GDM1 (cell line): ENCODE data around the gene IDS.
"Not testable (repeated sequence)": the region's sequence is repeated elsewhere in the genome, so short reads cannot be mapped to it uniquely, and the experiment has no call there.

Source experiments
- DNase-seq: peaks from one replicate; lab custom pipeline; 2025; lab: John Stamatoyannopoulos, UW

The IDS gene

GRCh38 chrX:149504915-149505651, at the start of gene IDS:
TSS of gene IDS (minus strand) at chrX:149505306. CDS start at chrX:149505137, 169 bp downstream.
- peak; percentile 72 for DNase-seq

- DNase-seq: not testable (repeated sequence)
Measured at GRCh38 chrX:149551939-149552248, 46.8 kb upstream of the IDS start.

- not testable (repeated sequence) for DNase-seq
Measured at GRCh38 chrX:149551245-149551938, 46.3 kb upstream of the IDS start.

- DNase-seq: not testable (repeated sequence)
Measured at GRCh38 chrX:149550454-149550853, 45.3 kb upstream of the IDS start.

GRCh38 chrX:149549701-149550100, 44.6 kb upstream of the IDS start, which contains the start of gene HSFX3:
TSS of gene HSFX3 (minus strand) at chrX:149549924. CDS start at chrX:149549852, 72 bp downstream.
- DNase-seq: not testable (repeated sequence)

- DNase-seq: not testable (repeated sequence)
Measured at GRCh38 chrX:149547782-149548181, 42.7 kb upstream of the IDS start.

GRCh38 chrX:149546962-149547361, 41.9 kb upstream of the IDS start:
- DNase-seq: not testable (repeated sequence)

GRCh38 chrX:149545545-149546543, 40.7 kb upstream of the IDS start:
- not testable (repeated sequence) for DNase-seq

- no peak for DNase-seq
Measured at GRCh38 chrX:149541521-149542047, 36.5 kb upstream of the IDS start.

- peak; percentile 90 for DNase-seq
Measured at GRCh38 chrX:149540621-149541520, 35.8 kb upstream of the IDS start, which contains the start of gene EOLA1. TSS of gene EOLA1 (plus strand) at chrX:149541012. CDS start at chrX:149545631, 4,619 bp downstream.

- peak; percentile 87 for DNase-seq
Measured at GRCh38 chrX:149540131-149540620, 35.1 kb upstream of the IDS start.

- peak; percentile 88 for DNase-seq
Measured at GRCh38 chrX:149539283-149540130, 34.4 kb upstream of the IDS start.

GRCh38 chrX:149537474-149537873, 32.4 kb upstream of the IDS start:
- not testable (repeated sequence) for DNase-seq

GRCh38 chrX:149534926-149535602, 30.0 kb upstream of the IDS start:
- DNase-seq: not testable (repeated sequence)

- DNase-seq: not testable (repeated sequence)
Measured at GRCh38 chrX:149533999-149534398, 28.9 kb upstream of the IDS start.

GRCh38 chrX:149532868-149533267, 27.8 kb upstream of the IDS start:
- not testable (repeated sequence) for DNase-seq

- peak; percentile 47 for DNase-seq
Measured at GRCh38 chrX:149531599-149531998, 26.5 kb upstream of the IDS start.

GRCh38 chrX:149528381-149528780, 23.3 kb upstream of the IDS start:
- no peak for DNase-seq

GRCh38 chrX:149527705-149528104, 22.6 kb upstream of the IDS start:
- peak; percentile 30 for DNase-seq
